Kidney epithelial cell (primary cell): ENCODE results near the gene IMMP2L. TPM values are rescaled to one million over a fixed set of nuclear protein-coding genes. Genes with fewer than 3 reads are reported as not detected.

Source experiments
- DNase-seq: peaks from one replicate; pipeline ENCODE4 v3.0.0-alpha.2; 2010; ENCODE audit warnings: low read depth
- H3K27me3 ChIP-seq: 2 replicates; pipeline ENCODE4 v1.6.0; 2011; ENCODE audit warnings: low read length; ENCODE audit not compliant: control insufficient read depth, insufficient read depth
- H3K36me3 ChIP-seq: 2 replicates; pipeline ENCODE4 v1.5.1; 2011; ENCODE audit warnings: low read length; ENCODE audit not compliant: control insufficient read depth, insufficient read depth
- H3K4me3 ChIP-seq: 2 replicates; pipeline ENCODE4 v1.5.1; 2011; ENCODE audit warnings: low read depth, mild to moderate bottlenecking, control low read depth, low read length
- total RNA-seq: library from RNA; depleted of rRNA; stranded (reverse); fragments of >200 nt; gene quantifications from 2 replicates; pipeline ENCODE4 v1.2.3, GENCODE V29; 2015
- TF ChIP-seq, protein P1 (sequence below): IDR thresholded peaks from 2 replicates; pipeline ENCODE4 v1.5.1; 2011; ENCODE audit warnings: mild to moderate bottlenecking, moderate library complexity, low read length, control low read depth, inconsistent platforms; ENCODE audit not compliant: insufficient read depth, poor library complexity, severe bottlenecking

The IMMP2L gene
- total RNA-seq, 1 donor from 2014 or later: 30.8 TPM

DNA sequence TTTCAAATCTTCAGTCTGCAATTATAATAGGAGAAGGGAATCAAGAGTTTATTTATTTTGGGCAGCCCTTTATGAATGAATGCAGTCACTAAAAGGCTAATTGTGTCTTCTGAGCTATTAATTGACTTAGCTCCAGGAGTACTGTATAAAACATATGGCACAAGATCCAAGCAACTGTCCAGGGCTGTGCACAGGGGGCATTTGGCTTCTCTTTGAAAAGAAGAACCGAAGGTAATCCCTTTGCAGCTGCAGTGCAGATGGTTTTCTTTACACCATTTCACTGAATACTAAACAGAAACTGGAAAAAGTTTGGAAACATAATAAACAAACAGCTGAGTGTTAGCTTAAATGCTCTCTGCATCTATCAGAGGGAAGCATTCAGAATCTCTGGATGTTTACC, 753.9 kb downstream of the IMMP2L start:
- TF ChIP-seq, protein P1, sequence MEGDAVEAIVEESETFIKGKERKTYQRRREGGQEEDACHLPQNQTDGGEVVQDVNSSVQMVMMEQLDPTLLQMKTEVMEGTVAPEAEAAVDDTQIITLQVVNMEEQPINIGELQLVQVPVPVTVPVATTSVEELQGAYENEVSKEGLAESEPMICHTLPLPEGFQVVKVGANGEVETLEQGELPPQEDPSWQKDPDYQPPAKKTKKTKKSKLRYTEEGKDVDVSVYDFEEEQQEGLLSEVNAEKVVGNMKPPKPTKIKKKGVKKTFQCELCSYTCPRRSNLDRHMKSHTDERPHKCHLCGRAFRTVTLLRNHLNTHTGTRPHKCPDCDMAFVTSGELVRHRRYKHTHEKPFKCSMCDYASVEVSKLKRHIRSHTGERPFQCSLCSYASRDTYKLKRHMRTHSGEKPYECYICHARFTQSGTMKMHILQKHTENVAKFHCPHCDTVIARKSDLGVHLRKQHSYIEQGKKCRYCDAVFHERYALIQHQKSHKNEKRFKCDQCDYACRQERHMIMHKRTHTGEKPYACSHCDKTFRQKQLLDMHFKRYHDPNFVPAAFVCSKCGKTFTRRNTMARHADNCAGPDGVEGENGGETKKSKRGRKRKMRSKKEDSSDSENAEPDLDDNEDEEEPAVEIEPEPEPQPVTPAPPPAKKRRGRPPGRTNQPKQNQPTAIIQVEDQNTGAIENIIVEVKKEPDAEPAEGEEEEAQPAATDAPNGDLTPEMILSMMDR: no peak

DNA sequence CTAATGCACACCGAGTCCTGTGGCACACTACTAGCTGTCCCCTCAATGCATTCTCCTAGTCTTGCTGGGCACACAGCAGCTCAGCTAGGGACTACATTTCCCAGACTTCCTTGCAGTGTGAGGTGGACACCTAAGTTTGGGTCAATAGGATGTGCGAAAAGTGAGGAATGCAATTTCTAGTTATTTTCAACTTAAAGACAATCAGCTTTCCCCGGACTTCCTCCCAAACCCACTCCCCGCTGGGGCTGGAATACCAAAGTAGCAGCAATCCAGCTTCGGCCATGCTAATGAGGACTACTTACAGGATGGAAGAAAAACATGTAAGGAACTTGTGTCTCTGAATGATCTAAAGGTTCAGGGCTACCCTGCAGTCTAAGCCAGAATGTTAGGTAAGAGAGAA, 757.8 kb downstream of the IMMP2L start:
- no peaks in the 10 kb centered on the region for H3K27me3 ChIP-seq
- TF ChIP-seq, protein P1: no peak
- no peak overlapping the region for H3K4me3 ChIP-seq
- H3K36me3 ChIP-seq: no peaks in the 10 kb centered on the region
- no peak for DNase-seq

More for the DNA sequence above, 753.9 kb downstream of the IMMP2L start:
- DNase-seq: no peak
- H3K4me3 ChIP-seq: no peak overlapping the region
- H3K36me3 ChIP-seq: no peaks in the 10 kb centered on the region
- H3K27me3 ChIP-seq: no peaks in the 10 kb centered on the region

DNA sequence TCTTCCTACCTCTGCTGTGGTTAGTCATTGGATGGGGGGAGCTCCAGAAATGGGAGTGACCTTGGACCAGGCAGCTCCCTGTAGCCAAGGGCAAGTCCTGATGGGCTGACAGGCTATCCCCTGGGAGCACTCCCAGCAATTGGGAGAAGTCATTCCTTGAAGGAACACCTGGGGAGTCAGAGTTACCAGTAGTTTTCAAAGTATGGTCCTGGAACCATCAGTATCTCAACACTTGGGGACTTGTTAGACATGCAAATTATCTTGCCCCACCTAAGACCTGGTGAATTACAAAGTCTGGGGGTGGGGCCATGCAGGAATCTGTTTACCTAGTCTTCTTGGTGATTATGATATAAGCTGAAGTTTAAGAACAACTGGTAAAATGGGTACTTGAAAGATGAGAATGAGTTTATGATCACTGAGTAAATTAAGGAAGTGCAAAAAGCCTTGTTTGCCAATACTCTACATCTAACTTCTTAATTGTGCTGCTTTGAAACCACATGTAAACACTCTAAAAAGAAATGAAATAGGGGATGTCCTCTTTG, 758.6 kb downstream of the IMMP2L start:
- Histone ChIP-seq H3K4me3 (no peak overlapping the region), H3K36me3 (no peaks in the 10 kb centered on the region), H3K27me3 (no peaks in the 10 kb centered on the region)
- TF ChIP-seq, protein P1: no peak
- no peak for DNase-seq

DNA sequence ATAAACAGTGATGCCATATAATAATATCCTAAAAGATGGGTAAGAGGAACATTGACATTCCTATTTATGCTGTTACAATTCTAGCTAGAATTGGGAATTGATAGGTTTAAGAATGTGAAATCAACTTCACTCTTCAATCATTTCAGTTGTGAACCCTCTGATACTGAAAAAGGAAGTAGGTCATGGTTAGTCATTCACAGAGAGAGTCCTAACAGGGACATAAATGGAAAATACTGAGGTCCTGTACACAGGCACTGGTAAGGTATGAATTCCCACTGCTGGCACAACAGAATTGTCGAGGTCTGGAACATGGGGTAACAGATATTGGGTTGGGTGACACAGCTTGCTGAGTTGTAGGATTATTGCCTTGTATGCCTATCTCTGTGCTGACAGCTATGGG, 760.8 kb downstream of the IMMP2L start:
- Histone ChIP-seq H3K4me3 (no peak overlapping the region), H3K27me3 (no peaks in the 10 kb centered on the region), H3K36me3 (no peaks in the 10 kb centered on the region)
- no peak for DNase-seq
- TF ChIP-seq, protein P1: no peak

DNA sequence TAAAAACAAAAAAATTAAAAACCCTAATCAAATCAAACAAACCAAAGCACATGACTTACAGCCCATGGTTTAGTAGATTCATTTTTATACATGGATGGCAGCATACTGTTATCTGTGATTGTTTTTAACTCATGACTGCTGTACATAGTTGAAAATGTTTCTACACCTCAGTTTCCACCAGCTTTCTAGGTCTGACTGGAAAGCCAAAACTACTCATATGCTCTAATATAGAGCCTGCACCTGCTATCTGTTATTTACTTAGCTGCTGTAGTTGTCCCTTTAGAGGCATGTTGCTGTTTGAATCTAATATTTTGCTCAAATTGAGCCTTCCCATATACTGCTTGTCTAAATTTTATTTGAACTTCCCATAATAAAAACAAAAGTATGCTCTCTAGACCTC, 761.3 kb downstream of the IMMP2L start:
- Histone ChIP-seq H3K4me3 (no peak overlapping the region), H3K27me3 (no peaks in the 10 kb centered on the region), H3K36me3 (no peaks in the 10 kb centered on the region)
- DNase-seq: no peak
- TF ChIP-seq, protein P1: no peak

DNA sequence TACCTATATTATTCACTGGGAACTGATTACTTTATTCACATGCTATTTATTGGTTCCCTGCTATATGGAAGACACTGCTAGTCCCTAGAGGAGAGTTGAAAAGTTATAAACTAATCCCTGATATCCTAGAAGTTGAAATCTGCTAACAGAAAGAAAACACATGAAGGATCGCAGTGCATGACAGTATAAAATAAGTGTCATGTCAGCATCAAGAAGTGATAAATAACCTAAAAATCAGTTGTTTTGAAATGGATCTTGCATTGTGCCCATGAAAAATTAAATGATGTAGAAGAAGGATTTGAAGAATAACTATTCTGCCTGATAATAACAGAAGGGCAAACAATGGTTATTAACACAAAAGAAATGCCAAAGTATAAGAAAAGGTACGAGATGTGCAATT, 764.6 kb downstream of the IMMP2L start:
- Histone ChIP-seq H3K4me3 (no peak overlapping the region), H3K36me3 (no peaks in the 10 kb centered on the region), H3K27me3 (no peaks in the 10 kb centered on the region)
- TF ChIP-seq, protein P1: no peak
- DNase-seq: no peak
